Mesodermal cell (in vitro differentiated cells): ENCODE results near the gene KDM6A.
"Not testable (repeated sequence)": the region's sequence is repeated elsewhere in the genome, so short reads cannot be mapped to it uniquely, and the experiment has no call there.

Experiments used
- H3K27ac ChIP-seq: 2 replicates; pipeline ENCODE4 v1.7.0; 2013; ENCODE audit warnings: mild to moderate bottlenecking, low read depth, low read length, moderate library complexity; ENCODE audit not compliant: severe bottlenecking
- H3K36me3 ChIP-seq: 2 replicates; pipeline ENCODE4 v1.7.1; 2013; ENCODE audit warnings: mild to moderate bottlenecking, low read length, moderate library complexity; ENCODE audit not compliant: control insufficient read depth, insufficient read depth
- H3K4me1 ChIP-seq: one replicate; pipeline ENCODE4 v1.7.1; 2013; ENCODE audit warnings: mild to moderate bottlenecking, low read length; ENCODE audit not compliant: insufficient read depth, control insufficient read depth, poor library complexity, severe bottlenecking
- H3K4me3 ChIP-seq: 2 replicates; pipeline ENCODE4 v1.7.0; 2013; ENCODE audit warnings: low read length, control low read depth, mild to moderate bottlenecking; ENCODE audit not compliant: insufficient read depth, poor library complexity, severe bottlenecking; ENCODE audit errors: extremely low read depth
- H3K9me3 ChIP-seq: 2 replicates; pipeline ENCODE4 v1.7.1; 2013; ENCODE audit warnings: mild to moderate bottlenecking, low read length, moderate library complexity; ENCODE audit not compliant: control insufficient read depth
- WGBS, 2 experiments: methylation state at CpG; one replicate each; pipeline ENCODE4 v1.1.5; 2013; ENCODE audit warnings: missing lambda C conversion rate in 2 of 2; ENCODE audit not compliant: insufficient coverage in 2 of 2; 5-methylcytosine and 5-hydroxymethylcytosine counted together

The KDM6A gene

GRCh38 chrX:44978976-44979375, 106.0 kb downstream of the KDM6A start:
- WGBS, 2 experiments = 100% methylated on average over 1 to 3 of the region's 3 CpGs
- H3K36me3 ChIP-seq = peaks cover 26% of the 10 kb centered on the region
- H3K27ac ChIP-seq = no peak overlapping the region
- peaks cover 5% of the 10 kb centered on the region for H3K9me3 ChIP-seq
- H3K4me1 ChIP-seq = no peaks in the 10 kb centered on the region
- H3K4me3 ChIP-seq = no peak overlapping the region

- H3K36me3 ChIP-seq = peaks cover 19% of the 10 kb centered on the region
- H3K4me3 ChIP-seq = no peak overlapping the region
- H3K27ac ChIP-seq = no peak overlapping the region
- WGBS, 2 experiments = no CpG with 5 or more reads among the region's 6 CpGs
- H3K9me3 ChIP-seq = peaks cover 5% of the 10 kb centered on the region
- H3K4me1 ChIP-seq = no peaks in the 10 kb centered on the region
Measured at GRCh38 chrX:44980403-44980802, 107.4 kb downstream of the KDM6A start.

GRCh38 chrX:44980883-44981282, 107.9 kb downstream of the KDM6A start:
- Histone ChIP-seq H3K36me3 (peaks cover 14% of the 10 kb centered on the region), H3K4me3 (no peak overlapping the region), H3K4me1 (no peaks in the 10 kb centered on the region), H3K27ac (no peak overlapping the region), H3K9me3 (peaks cover under 1% of the 10 kb centered on the region)
- no CpG with 5 or more reads among the region's 2 CpGs for WGBS, 2 experiments

- Histone ChIP-seq H3K4me3 (no peak overlapping the region), H3K9me3 (no peaks in the 10 kb centered on the region), H3K4me1 (no peaks in the 10 kb centered on the region), H3K36me3 (peaks cover 15% of the 10 kb centered on the region), H3K27ac (no peak overlapping the region)
- 93 to 100% methylated on average over 1 to 3 of the region's 16 CpGs for WGBS, 2 experiments
Measured at GRCh38 chrX:44989995-44990770, 117.2 kb downstream of the KDM6A start.

GRCh38 chrX:44992775-44993174, 119.8 kb downstream of the KDM6A start:
- no peak overlapping the region for H3K27ac ChIP-seq
- WGBS, 2 experiments = no CpG with 5 or more reads among the region's 2 CpGs
- H3K4me3 ChIP-seq = no peak overlapping the region
- peaks cover 20% of the 10 kb centered on the region for H3K36me3 ChIP-seq
- no peaks in the 10 kb centered on the region for H3K4me1 ChIP-seq
- no peaks in the 10 kb centered on the region for H3K9me3 ChIP-seq

- Histone ChIP-seq H3K4me1 (no peaks in the 10 kb centered on the region), H3K36me3 (peaks cover 14% of the 10 kb centered on the region), H3K27ac (no peak overlapping the region), H3K4me3 (no peak overlapping the region), H3K9me3 (no peaks in the 10 kb centered on the region)
- WGBS, 2 experiments = no CpG with 5 or more reads among the region's 2 CpGs
Measured at GRCh38 chrX:44996277-44996676, 123.3 kb downstream of the KDM6A start.

- H3K27ac ChIP-seq = no peak overlapping the region
- H3K4me3 ChIP-seq = no peak overlapping the region
- 100% methylated on average over 2 of the region's 10 CpGs; no CpG with 5 or more reads in 1 of the 2 experiments for WGBS, 2 experiments
- no peaks in the 10 kb centered on the region for H3K4me1 ChIP-seq
- peaks cover 14% of the 10 kb centered on the region for H3K36me3 ChIP-seq
- H3K9me3 ChIP-seq = no peaks in the 10 kb centered on the region
Measured at GRCh38 chrX:44997282-44997812, 124.4 kb downstream of the KDM6A start.

GRCh38 chrX:44997888-44998287, 124.9 kb downstream of the KDM6A start:
- peaks cover 14% of the 10 kb centered on the region for H3K36me3 ChIP-seq
- no peak overlapping the region for H3K4me3 ChIP-seq
- H3K9me3 ChIP-seq = no peaks in the 10 kb centered on the region
- peaks cover under 1% of the 10 kb centered on the region for H3K4me1 ChIP-seq
- H3K27ac ChIP-seq = no peak overlapping the region
- 100% methylated on average over 1 of the region's 1 CpG for WGBS, 2 experiments

GRCh38 chrX:44999237-44999636, 126.2 kb downstream of the KDM6A start:
- H3K4me1 ChIP-seq, H3K4me3 ChIP-seq, H3K36me3 ChIP-seq, H3K27ac ChIP-seq, H3K9me3 ChIP-seq: not testable (repeated sequence)
- 94 to 100% methylated on average over 3 of the region's 8 CpGs for WGBS, 2 experiments

GRCh38 chrX:44999872-45000271, 126.9 kb downstream of the KDM6A start:
- not testable (repeated sequence) for H3K27ac ChIP-seq, H3K9me3 ChIP-seq, H3K4me1 ChIP-seq, H3K4me3 ChIP-seq, H3K36me3 ChIP-seq
- WGBS, 2 experiments = no CpG with 5 or more reads among the region's 3 CpGs

GRCh38 chrX:45001048-45001447, 128.1 kb downstream of the KDM6A start:
- Histone ChIP-seq H3K27ac (no peak overlapping the region), H3K4me3 (no peak overlapping the region), H3K9me3 (no peaks in the 10 kb centered on the region), H3K36me3 (no peaks in the 10 kb centered on the region), H3K4me1 (peaks cover 3% of the 10 kb centered on the region)
- WGBS, 2 experiments = 83 to 100% methylated on average over 1 of the region's 4 CpGs
